HG03460 (cell line): ENCODE measurements around the gene DACT3.

Experiments used
- ATAC-seq: cut with Tn5 transposase; IDR thresholded peaks from one replicate; pipeline ENCODE4 v1.9.1; 2021; ENCODE audit not compliant: unreplicated experiment

DACT3 gene, protein sequence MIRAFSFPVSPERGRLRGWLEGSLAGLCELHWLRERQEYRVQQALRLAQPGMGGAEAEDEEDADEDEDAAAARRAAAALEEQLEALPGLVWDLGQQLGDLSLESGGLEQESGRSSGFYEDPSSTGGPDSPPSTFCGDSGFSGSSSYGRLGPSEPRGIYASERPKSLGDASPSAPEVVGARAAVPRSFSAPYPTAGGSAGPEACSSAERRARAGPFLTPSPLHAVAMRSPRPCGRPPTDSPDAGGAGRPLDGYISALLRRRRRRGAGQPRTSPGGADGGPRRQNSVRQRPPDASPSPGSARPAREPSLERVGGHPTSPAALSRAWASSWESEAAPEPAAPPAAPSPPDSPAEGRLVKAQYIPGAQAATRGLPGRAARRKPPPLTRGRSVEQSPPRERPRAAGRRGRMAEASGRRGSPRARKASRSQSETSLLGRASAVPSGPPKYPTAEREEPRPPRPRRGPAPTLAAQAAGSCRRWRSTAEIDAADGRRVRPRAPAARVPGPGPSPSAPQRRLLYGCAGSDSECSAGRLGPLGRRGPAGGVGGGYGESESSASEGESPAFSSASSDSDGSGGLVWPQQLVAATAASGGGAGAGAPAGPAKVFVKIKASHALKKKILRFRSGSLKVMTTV

DNA sequence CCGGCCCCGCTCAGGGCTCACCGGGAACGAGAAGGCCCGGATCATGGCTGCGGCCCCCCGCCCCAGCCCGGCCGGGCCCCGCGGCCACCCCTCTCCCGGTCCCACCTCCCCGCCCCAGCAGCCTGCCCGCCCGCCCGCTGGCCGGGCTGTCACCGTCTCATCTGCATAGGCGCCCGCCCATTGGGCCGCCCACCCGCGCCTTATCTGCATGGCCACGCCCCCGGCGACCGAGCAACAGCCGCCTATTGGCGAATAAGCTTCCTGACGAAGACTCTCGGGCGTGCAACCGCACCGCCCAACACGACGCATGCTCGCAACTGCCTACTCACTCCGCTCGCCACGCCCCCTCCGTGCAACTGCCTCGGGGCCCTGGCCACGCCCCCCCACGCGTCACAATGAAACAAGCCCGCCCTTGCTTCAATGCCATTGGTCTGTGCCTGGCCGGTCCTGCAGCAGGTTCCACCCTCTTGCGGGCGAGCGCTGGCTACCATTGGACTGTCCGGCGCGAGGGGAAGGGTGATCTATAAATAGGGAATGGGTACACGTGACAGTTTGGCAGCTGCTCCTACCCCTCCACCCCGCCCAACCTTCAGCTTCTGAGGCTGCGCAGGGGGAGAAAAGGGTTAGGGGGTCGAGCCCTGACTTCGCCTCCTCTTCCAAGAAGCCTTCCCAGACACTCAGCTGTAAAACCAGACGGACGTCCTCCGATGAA, at the start of gene DACT3:
Gene DACT3 (minus strand): TSS at position 163 of the 712 bp plus-strand sequence. CDS start 118 bp downstream, at position 45.
- peak; percentile 85 for ATAC-seq

DNA sequence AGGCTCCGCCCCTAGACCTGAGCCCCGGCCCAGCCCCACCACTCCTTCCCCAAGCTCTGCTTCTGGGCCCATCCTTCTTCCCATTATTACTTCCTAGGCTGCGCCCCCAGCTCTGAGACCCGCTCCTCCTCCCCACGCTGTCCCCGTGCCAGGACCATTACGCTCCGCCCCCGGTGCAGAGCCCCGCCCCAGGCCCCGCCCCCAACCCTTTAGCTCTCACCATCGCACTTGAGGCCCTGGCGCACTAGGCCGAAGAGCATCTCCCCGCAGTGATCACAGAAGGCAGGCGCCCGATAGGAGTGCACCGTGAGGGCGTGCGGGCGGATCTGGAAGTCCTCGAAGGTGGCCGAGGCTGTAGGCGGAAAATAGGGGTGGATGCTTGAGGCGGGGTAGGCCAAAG, 49.7 kb upstream of the DACT3 start:
- ATAC-seq = no peak

DNA sequence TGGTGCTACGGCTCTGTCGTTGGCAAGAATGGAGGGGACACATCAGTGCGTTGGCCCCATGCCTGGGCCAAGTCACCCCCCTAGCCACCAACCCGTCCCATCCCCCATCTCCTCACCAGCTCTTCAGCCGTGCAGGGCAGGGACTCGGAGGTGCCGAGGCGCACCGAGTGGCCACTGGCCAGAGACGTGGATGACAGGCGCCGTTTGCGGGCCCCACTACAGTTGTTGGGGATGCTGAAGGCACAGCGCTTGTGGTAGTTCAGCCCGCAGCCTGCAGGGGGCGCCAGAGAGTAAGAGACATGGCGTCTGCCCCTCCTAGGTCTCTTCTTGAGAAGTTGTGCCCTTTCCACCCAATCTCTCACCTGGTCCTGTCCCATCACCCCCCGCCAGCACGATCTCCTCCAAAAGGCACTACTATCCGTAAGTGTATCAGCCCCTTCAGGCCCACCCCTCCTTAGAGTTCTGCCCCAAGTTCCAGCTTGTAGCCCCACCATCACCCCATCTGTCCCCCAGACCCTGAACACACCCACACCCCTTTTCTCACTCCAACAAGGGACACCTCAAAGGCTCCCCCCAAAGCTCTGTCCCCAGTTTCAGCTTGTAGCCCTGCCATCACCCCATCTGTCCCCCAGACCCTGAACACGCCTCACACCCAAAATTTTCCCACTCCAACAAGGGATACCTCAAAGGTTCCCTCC, 43.5 kb upstream of the DACT3 start:
- ATAC-seq = no peak

DNA sequence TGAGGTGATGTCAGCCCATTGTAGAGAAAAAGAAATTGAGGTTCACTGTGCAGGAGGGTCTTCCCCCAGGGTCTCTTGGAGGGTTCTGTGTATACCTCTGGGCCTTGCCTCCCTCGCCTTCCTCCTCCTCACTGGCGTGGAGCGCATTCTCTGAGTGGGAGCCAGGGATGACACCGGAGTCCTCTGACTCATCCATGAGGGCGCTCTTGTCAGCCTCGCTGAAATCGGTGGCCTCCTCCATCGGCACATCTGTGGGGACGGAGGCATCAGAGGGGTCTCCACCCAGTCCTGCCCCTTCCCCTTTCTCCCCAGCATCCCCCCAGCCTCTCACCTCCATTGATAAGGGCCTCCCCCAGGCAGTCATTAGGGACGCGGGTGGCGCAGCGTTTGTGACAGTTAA, 39.7 kb upstream of the DACT3 start:
- ATAC-seq = no peak

DNA sequence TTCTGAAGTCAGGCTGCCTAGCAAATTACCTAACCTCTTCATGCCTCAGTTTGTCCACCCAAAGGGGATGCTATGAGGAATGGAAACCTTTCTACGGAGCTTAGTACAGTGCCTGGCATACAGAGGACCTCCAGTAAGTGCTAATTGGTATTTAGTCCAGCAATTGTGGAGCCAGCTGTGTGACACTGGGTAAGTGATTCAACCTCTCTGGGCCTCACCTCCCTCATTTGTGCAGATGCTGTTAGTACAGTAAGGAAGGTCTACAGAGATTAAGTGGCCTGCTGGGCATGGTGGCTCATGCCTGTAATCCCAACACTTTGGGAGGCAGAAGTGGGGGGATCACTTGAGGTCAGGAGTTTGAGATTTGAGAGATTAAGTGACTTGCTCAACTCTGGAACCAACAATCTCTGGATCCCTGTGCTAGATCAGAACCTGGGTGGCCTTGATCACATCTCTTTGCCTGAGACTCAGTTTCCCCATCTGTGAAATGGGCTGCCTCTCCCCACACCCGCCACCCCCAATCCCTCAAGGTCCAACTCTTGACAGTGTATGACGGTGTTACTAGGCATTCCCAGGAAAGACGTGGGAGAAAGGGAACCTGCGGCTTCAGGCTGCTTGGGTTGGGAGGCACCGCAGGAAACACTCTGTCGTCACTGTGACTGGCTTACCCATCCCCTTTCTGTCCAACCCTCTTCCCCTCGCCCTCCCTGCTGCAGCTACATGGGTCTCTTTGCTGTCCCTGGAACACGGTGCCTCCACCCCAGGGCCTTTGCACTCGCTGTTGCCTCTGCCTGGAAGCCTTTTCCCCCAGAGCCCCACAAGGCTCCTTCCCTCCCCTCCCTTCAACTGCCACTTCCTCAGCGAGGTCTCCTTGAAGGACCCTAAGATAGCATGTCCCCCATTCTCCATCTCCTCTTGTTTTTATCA, 37.7 kb upstream of the DACT3 start:
- no peak for ATAC-seq

DNA sequence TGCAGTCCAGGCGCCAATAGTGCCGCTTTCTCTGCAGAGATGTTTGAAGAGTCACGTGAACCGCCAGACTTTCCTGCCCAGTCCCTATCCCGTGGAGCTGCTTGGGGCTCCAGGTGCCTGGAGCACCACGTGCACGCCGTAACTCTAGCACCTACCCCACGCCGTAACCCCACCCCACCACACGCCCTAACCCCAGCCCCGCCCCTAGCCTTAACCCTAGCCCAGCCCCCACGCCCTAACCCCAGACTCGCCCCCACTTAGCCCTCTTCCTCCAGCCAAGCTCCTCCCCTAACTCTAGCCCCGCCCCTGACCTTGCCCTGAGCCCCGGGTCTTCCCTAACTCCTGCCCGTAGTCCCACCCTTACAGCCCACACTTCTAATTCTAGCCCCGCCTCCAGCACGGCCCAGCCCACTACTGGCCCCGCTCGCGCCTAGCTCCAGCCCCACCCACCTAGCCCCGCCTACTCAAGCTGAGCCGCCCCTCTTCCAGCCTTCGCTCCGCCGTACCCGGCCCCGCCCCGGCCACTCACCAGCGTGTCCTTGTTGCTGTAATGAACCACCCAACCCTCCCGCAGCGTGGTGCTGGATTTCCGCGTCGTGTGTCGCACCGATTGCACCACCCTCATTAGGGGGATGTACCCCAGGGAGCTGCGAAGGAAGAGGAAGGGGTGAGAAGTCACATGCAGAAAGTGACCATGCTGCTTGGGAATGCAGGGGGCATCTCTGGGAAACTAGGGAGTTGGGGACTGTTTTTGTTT, 36.4 kb upstream of the DACT3 start:
- ATAC-seq = no peak

DNA sequence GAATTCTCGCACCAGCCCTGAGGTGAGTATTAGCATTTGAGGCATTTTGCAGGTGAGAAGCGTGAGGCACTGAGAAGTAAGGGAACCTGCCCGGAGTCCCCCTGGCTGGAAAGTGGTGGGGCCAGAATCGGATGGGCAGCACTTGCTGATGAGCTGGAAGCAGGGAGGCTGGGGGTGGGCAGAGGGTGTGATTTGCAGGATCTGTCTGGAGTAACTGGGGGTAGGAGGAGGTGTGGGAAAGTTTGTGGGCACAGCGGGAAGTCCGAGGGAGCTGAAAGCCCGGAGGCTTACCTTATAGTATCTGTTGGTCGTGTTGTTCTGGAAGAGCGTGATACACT, 35.9 kb upstream of the DACT3 start:
- ATAC-seq = no peak

DNA sequence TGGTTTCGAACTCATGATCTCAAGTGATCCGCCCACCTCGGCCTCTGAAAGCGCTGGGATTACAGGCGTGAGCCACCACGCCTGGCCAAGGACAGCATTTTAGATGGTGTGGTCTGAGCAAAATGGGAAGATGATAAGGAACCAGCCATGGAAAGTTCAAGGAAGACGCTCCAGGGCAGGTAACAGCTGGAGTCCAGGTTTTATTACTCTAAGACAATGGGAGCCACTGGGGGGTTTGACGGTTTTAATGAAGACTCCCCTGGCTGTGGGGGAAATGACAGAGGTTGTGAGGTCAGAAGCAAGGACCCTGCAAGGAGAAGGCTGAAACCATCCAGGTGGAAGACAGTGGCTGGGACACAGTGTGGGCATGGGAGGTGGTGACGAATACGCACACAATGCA, 35.1 kb upstream of the DACT3 start:
- no peak for ATAC-seq

DNA sequence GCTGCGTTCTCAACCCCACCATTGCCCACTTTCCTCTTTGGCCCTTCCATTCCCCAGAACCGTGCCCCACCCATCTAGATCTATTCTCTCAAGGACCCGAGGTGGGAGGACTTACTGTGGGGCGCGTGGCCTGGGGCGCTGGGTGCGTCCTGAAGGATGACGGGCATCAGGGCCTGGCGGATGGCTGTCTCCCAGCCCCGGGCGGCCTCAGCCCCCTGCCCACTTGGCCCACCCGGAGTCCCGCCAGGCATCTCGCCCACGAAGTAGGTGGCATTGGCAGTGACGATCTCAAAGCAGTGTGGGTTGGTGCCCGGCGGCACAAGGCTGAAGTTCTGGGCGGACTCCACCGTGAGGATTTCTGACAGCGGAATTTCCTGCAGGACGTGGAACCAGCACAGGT, 32.8 kb upstream of the DACT3 start:
- ATAC-seq = no peak

DNA sequence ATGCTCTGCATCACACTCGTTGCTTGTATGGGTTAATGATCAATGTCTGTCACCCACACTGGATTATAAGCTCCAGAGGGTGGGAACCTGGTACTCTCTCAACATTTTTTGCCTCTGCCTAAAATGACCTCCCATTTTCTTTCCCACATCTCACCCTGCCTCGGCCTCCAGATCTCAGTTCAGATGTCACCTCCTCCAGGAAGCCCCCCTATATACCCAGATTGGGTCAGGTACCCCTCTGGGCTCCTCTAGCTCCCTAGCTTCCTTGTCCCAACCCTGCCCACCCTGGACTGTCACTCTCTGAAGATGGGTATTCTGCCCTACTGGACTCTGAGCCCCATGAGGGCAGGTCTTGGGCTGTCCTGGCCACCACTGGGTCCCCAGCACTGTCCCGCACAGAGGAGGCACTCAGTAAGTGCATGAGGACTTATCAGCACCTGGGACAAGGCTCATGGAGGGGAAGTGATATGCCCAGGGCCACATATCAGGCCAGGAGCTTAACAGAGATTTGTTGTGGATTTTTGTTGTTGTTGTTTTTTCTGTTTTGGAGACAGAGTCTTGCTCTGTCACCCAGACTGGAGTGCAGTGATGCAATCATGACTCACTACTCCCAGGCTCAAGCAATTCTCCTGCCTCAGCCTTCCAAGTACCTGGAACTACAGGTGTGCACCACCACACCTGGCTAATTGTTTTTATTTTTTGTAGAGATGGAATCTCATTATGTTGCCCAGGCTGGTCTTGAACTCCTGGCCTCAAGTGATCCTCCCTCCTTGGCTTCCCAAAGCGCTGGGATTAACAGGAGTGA, 32.1 kb upstream of the DACT3 start:
- ATAC-seq = no peak

DNA sequence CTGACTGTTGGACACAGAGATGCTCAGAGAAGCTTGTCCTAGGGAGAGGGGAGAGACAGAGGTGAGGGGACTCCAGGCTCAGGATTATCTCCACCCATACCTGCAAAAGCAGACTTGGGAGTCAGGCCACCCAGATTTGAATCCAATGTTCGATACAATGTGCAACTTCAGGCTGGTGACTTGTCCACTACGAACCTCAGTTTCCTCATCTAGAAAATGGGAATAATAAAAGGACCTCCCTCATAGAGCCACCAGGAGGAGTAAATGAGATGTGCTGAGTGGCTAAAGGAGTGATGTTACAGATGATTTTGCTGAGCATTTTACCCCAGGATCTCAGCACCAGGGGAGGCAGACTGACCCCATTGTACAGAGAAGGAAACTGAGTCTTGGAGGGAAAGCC, 31.0 kb upstream of the DACT3 start:
- ATAC-seq = no peak

DNA sequence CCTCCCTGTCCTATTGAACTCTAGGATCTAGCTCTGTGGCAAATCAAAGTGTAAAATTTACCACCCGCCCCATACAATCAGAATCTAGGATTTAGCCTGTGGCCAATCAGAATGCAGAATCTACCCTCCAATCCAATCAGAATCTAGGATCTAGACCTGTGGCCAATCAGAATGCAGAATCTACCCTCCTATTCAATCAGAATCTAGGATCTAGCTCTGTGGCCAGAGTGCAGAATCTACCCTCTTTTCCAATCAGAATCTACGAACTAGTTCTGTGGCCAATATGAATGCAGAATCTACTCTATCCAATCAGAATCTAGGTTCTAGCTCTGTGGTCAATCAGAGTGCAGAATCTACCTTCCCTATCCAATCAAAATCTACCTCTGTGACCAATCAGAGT, 30.1 kb upstream of the DACT3 start:
- no peak for ATAC-seq

DNA sequence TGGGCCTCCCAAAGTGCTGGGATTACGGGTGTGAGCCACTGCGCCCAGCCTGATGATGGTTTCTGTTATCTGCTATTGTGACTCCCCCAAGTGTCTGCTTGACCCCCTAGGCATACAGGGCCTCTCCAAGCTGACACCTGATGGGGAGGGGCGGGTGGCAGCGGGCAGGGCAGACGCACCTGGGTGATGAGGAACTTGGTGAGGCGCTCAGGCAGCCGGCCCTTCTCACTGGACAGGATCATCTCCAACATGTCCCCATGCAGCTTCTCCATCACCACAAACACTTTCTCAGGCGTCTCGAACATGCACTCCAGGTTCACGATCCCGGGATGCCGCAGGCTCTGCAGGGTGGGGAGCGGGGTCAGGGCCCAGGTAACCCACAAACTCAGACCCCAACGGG, 28.4 kb upstream of the DACT3 start:
- no peak for ATAC-seq

DNA sequence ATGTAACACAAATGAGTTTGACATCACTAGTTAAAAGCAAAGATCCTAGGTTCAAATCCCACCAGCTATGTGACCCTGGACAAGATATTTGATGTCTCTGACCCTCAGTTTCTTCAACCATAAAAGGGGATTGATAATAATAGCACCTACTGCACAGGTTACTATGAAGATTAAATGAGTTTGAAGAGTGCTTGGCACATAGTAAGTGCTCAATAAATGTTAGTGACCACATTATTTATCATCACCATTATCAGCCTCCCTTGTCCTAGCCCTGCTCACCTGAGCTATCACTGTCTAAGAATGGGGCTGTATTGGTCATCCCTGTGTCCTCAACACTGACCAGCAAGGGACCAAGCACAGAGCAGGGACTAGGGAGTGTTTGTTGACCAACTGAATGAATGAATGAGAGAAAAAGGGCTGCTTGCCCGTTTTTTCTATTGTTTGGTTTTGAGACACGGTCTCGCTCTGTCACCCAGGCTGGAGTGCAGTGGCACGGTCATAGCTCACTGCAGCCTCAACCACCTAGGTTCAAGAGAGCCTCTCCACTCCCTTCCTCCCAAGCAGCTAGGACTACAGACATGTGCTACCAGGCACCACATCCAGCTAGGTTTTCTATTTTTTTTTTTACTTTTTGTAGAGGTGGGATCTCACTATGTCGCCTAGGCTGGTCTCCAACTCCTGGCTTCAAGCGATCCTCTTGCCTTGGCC, 26.6 kb upstream of the DACT3 start:
- ATAC-seq = no peak

DNA sequence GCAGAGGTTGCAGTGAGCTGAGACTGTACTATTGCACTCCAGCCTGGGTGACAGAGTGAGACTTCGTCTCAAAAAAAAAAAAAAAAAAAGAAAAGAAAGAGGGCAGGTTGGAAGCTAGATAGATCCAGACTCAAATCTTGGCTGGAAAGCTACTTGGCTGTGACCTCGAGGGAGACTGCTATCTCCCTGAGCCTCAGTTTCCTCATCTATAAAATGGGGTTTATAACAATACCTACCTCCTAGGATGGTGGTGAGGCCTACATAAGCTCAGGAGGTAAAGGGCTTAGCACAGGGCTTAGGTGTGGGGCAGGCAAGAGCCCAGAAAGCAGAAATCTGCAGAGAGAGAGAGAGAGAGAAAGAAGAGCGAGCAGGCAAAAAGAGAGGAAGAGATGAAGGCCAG, 24.2 kb upstream of the DACT3 start:
- ATAC-seq = no peak

DNA sequence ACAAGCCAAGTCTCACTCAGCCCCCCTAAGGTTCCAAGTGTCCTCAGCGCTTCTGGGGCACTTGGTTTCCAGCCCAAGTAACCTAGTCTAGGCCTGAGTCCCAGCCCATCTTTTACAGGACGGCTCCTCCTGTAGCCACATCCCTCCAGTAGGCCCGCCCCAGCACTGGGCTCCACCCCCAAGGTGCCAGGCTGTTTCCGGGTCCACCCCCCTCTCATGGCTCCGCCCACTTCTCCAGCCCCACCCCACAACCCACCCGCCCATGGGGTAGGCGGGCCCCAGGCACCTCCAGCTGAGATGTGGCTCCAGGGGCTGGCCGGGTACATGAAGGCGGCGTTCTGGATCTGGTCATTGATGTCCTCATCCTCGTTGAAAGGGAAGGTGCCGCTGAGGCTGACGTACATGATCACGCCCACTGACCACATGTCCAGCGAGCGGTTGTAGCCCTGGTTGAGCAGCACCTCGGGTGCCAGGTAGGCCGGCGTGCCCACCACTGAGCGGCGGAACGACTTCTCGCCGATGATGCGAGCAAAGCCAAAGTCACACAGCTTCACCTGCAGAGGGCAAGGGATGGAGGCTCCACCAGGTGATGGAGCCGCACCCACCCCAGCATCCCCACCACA, 17.2 kb upstream of the DACT3 start:
- ATAC-seq = no peak

DNA sequence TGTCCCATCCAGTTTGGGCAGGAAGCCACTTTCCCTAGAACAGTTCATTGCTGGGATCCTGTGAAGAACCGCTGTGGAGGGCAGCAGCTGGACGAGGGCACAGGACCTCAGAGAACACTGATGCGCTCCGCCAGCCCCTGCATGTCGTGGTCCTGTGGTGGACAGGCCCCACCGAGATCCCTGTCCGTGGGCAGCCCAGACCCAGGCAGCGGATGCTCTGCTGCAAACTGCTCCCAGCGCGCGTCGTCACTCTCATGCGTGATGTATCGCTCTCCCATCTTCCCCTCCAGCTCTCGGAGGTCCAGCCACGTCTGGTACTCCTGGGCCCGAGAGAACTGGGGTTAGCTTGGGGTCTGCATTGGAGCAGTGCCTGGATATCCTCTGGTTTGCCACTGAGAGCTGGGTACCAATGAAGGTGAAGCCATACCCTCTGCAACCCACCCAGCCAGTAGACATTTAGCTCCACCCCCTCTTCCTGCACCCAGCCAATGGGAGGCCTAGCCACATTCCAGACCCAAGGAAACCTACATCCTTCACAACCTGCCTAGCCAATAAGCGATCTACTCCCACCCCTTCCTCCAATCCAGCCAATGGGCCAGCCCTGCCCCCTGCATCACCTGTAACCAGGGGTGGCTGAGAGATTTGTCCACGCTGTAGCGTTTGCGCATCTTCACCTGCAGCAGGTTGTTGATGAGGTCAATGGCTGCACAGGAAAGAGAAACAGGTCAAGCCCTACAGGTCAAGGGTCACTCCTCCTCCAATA, 13.6 kb upstream of the DACT3 start:
- ATAC-seq = no peak
